GM12891 (cell line): ENCODE data around the gene ZNF564.
"Not testable (repeated sequence)": the region's sequence is repeated elsewhere in the genome, so short reads cannot be mapped to it uniquely, and the experiment has no call there.

ENCODE experiments used
- POLR2A ChIP-seq: IDR thresholded peaks from 2 replicates; pipeline ENCODE4 v1.6.1; 2011; ENCODE audit warnings: low read depth, low read length, control low read depth
- TAF1 ChIP-seq: IDR thresholded peaks from 2 replicates; pipeline ENCODE4 v1.6.1; 2011; ENCODE audit warnings: low read depth, low read length, control low read depth

GRCh38 chr19:12486265-12486783, 65.0 kb downstream of the ZNF564 start:
- TF ChIP-seq POLR2A, TAF1: not testable (repeated sequence)
